Thoracic aorta (tissue), 2 donors: ENCODE results near the gene P2RY12. TPM values are rescaled to one million over a fixed set of nuclear protein-coding genes. Genes with fewer than 3 reads are reported as not detected.

Experiments used
- ATAC-seq: fragments of 150-250 bp; one replicate; pipeline ENCODE4 v1.8.0; 2017; ENCODE audit warnings: low read depth; ENCODE audit not compliant: insufficient number of reproducible peaks, low FRiP score
- DNase-seq: peaks from one replicate; pipeline ENCODE4 v3.0.0-alpha.2; 2020; ENCODE audit warnings: low spot score
- H3K27ac ChIP-seq, 2 donors: fragments of 200-600 bp; sonication (generic); 1 replicate in 1 of 2; 2 replicates in 1 of 2; pipeline ENCODE4 v1.5.1; 2016; ENCODE audit warnings: mild to moderate bottlenecking in 2 of 2, moderate library complexity in 2 of 2
- H3K27me3 ChIP-seq: fragments of 200-600 bp; sonication (generic); replicated peaks from 2 replicates; pipeline ENCODE4 v1.6.0; 2016; ENCODE audit warnings: mild to moderate bottlenecking; ENCODE audit not compliant: insufficient read depth
- H3K36me3 ChIP-seq: fragments of 200-600 bp; sonication (generic); one replicate; pipeline ENCODE4 v1.5.1; 2016
- H3K4me1 ChIP-seq, 2 donors: fragments of 200-600 bp; sonication (generic); 1 replicate in 1 of 2; 2 replicates in 1 of 2; pipeline versions ENCODE4 v1.5.1 to v1.6.0; 2016; ENCODE audit warnings: low read depth in 2 of 2, mild to moderate bottlenecking in 1 of 2; ENCODE audit not compliant: control insufficient read depth in 1 of 2
- H3K4me3 ChIP-seq: fragments of 200-600 bp; sonication (generic); 2 replicates; pipeline ENCODE4 v1.5.1; 2016; ENCODE audit warnings: mild to moderate bottlenecking
- H3K9me3 ChIP-seq: fragments of 200-600 bp; sonication (generic); 2 replicates; pipeline ENCODE4 v1.5.1; 2016
- total RNA-seq, 2 donors: library from RNA; depleted of rRNA; stranded (reverse); fragments of >200 nt; gene quantifications; one replicate each; pipeline versions ENCODE4 v1.1.0 to v1.2.3, GENCODE V29; 2016
- TF ChIP-seq, protein P1 (sequence below): fragments of 200-600 bp; sonication (generic); IDR thresholded peaks from one replicate; pipeline ENCODE4 v1.5.1; 2019; ENCODE audit warnings: antibody characterized with exemption

The P2RY12 gene
- total RNA-seq, 2 donors from 2014 or later: 2.2 to 10.7 TPM

DNA sequence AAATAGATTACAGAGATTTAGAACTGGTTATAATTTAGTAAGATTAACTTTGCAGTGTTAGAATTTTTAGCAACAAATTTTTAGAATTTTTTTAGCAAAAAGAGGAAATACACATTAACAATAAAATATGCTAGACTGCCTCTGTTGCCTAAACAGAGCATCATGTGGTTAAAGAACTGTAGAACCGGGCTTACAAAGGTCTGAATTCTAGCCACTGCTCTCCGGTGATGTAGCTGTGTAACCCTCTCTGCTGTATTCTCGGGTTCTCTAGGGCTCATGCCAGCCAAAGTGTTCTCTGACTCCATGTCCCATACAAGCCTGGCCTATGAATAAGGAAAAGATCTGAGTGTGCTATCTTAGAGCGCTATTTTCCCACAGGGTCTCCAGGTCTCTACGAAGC, 2.9 kb upstream of the P2RY12 start:
- no peak for DNase-seq
- Histone ChIP-seq H3K27me3 (no peaks in the 10 kb centered on the region), H3K4me1 (no peaks in the 10 kb centered on the region), H3K36me3 (no peaks in the 10 kb centered on the region), H3K9me3 (no peaks in the 10 kb centered on the region), H3K27ac (no peak overlapping the region), H3K4me3 (no peak overlapping the region)
- TF ChIP-seq, protein P1, sequence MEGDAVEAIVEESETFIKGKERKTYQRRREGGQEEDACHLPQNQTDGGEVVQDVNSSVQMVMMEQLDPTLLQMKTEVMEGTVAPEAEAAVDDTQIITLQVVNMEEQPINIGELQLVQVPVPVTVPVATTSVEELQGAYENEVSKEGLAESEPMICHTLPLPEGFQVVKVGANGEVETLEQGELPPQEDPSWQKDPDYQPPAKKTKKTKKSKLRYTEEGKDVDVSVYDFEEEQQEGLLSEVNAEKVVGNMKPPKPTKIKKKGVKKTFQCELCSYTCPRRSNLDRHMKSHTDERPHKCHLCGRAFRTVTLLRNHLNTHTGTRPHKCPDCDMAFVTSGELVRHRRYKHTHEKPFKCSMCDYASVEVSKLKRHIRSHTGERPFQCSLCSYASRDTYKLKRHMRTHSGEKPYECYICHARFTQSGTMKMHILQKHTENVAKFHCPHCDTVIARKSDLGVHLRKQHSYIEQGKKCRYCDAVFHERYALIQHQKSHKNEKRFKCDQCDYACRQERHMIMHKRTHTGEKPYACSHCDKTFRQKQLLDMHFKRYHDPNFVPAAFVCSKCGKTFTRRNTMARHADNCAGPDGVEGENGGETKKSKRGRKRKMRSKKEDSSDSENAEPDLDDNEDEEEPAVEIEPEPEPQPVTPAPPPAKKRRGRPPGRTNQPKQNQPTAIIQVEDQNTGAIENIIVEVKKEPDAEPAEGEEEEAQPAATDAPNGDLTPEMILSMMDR: no peak
- ATAC-seq: no peak

DNA sequence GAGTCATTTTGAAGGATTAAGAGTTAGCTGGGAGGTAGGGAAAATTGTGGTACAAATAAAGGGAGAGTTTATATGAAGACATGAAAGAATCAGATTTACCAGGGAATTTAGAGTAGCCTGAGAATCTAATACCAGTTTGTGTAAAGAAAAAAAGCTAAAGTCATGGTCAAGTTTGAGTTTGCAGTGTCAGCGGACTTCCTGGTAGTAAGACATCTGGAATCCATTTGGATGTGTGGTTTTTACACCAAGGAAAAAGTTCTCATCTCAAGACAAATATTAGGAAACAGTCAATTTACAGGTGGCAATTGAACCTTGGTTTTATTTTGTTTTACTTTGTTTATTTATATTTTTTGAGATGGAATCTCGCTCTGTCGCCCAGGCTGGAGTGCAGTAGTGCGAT, 1.5 kb upstream of the P2RY12 start:
- Histone ChIP-seq H3K4me1 (no peaks in the 10 kb centered on the region), H3K27ac (no peak overlapping the region), H3K4me3 (no peak overlapping the region), H3K36me3 (no peaks in the 10 kb centered on the region), H3K9me3 (no peaks in the 10 kb centered on the region), H3K27me3 (no peaks in the 10 kb centered on the region)
- TF ChIP-seq, protein P1: no peak
- ATAC-seq (no peak), DNase-seq (no peak)

DNA sequence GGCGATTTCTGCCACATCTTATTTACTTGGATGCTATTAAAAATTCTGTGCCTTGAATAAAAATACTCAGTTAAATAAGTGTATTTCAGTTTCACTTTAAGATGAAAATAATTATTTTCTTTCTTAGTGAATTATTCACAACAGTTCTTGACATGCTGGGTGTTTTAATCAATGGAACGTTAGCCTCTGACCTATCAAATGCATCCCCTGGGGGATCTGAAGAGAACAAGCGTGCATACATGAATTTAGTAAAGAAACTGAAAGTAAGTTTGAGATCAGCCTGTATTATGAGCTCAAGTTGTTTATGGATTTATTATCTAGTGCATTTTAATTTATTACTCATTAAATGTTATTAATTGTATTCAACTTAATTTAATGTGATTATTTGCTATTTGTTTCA, 597 bp downstream of the P2RY12 start:
- TF ChIP-seq, protein P1: no peak
- Histone ChIP-seq H3K27ac (no peak overlapping the region), H3K27me3 (no peaks in the 10 kb centered on the region), H3K4me3 (peak overlapping the region; percentile 48), H3K4me1 (no peaks in the 10 kb centered on the region), H3K9me3 (no peaks in the 10 kb centered on the region), H3K36me3 (no peaks in the 10 kb centered on the region)
- ATAC-seq (no peak), DNase-seq (no peak)

DNA sequence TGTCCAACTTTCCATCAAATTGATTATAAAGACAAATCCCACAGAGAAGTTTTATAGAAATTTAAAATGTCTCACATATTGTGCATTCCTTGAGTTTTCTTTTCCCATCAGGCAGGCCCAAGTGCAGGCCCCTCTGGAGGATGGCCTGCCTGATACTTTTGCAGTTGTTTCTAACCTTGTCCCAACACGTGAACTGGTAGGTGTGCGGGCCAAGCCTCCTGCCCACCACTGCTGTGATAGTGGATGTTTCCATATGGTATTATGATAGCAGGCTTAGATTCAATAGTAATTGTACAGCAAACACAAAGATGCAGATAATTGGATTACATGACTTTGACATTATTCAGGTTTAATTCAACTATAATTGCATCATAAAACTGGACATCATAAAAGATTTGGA, 1.4 kb downstream of the P2RY12 start:
- DNase-seq: no peak
- Histone ChIP-seq H3K27ac (no peak overlapping the region), H3K4me3 (no peak overlapping the region), H3K4me1 (no peaks in the 10 kb centered on the region), H3K9me3 (no peaks in the 10 kb centered on the region), H3K36me3 (no peaks in the 10 kb centered on the region), H3K27me3 (no peaks in the 10 kb centered on the region)
- TF ChIP-seq, protein P1: no peak
- no peak for ATAC-seq

DNA sequence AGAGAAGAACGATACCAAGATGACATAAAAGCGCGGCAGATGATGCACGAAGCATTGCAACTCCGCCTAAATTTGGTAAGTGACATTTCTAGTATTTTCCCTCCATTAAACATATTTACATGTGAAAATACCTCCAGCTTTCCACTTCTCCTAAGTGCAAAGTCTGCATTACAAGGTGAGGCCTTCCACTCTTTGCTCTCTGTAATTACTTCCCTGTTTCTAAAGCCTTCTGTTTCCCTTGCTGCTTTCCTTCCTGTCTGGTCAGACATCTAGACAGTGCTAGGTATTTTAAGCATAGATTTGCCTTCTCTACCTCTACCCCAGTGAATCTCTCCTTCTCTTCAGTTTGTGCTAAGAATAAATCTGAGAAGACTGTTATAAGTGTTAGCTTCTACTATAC, 1.9 kb downstream of the P2RY12 start:
- Histone ChIP-seq H3K27me3 (no peaks in the 10 kb centered on the region), H3K27ac (no peak overlapping the region), H3K4me1 (no peaks in the 10 kb centered on the region), H3K4me3 (no peak overlapping the region), H3K9me3 (no peaks in the 10 kb centered on the region), H3K36me3 (no peaks in the 10 kb centered on the region)
- TF ChIP-seq, protein P1: no peak
- ATAC-seq (no peak), DNase-seq (no peak)
